Body of pancreas (tissue), 4 donors: ENCODE data around the gene FBN1.

Source experiments
- POLR2A ChIP-seq, 3 donors: fragments of 450-650 bp; IDR thresholded peaks; one replicate each; pipeline ENCODE4 v1.6.1; 2016; ENCODE audit warnings: antibody characterized with exemption in 3 of 3, mild to moderate bottlenecking in 2 of 3
- TF ChIP-seq, protein P1 (sequence below), 7 experiments: fragments of 450-650 bp in 4 of 7; fragments of 200-600 bp in 3 of 7; sonication (generic) in 3 of 7; IDR thresholded peaks; one replicate each; pipeline ENCODE4 v1.5.1; 2016 to 2019; ENCODE audit warnings: antibody characterized with exemption in 7 of 7

DNA sequence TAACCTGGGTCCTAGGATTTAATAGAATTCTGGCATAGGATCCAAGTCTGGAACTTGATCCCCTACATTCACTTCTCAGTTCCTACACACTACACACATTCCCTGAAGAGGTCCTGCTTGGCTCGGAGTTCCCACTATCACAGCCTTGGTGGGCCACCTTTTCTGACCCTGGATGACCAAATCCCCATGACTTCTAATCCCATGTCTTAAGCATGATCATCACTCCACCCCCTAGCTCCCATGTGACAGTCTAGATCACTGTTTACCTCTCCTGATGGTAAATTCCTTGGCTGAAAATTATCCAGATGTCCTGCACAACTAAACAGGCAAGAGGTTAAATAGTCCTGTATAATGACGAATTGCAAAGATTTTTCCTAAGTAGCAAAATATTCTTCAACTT lies 274.0 kb downstream of the FBN1 start:
- TF ChIP-seq, protein P1, sequence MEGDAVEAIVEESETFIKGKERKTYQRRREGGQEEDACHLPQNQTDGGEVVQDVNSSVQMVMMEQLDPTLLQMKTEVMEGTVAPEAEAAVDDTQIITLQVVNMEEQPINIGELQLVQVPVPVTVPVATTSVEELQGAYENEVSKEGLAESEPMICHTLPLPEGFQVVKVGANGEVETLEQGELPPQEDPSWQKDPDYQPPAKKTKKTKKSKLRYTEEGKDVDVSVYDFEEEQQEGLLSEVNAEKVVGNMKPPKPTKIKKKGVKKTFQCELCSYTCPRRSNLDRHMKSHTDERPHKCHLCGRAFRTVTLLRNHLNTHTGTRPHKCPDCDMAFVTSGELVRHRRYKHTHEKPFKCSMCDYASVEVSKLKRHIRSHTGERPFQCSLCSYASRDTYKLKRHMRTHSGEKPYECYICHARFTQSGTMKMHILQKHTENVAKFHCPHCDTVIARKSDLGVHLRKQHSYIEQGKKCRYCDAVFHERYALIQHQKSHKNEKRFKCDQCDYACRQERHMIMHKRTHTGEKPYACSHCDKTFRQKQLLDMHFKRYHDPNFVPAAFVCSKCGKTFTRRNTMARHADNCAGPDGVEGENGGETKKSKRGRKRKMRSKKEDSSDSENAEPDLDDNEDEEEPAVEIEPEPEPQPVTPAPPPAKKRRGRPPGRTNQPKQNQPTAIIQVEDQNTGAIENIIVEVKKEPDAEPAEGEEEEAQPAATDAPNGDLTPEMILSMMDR (IDR thresholded peaks at IDR 0.05) = no peak
- TF ChIP-seq POLR2A (IDR thresholded peaks at IDR 0.05) = no peak
